HEK293 (cell line): ENCODE results near the gene CNTRL.

Experiments
- CTCF ChIA-PET: fragments of 350-600 bp; formaldehyde crosslinking; extraction: SDS; loops from one replicate; lab custom pipeline; 2021; ENCODE audit warnings: antibody characterized with exemption; lab: Yijun Ruan, JAX
- POLR2A ChIA-PET: fragments of 300-600 bp; formaldehyde crosslinking; extraction: SDS; loops from one replicate; lab custom pipeline; 2020; ENCODE audit warnings: antibody characterized with exemption, inconsistent platforms; lab: Yijun Ruan, JAX
- H3K27ac ChIP-seq: fragments of 200-500 bp; sonication (Bioruptor generic); 2 replicates; pipeline ENCODE4 v1.5.1; 2014; ENCODE audit warnings: low read depth, low read length, control low read depth, inconsistent platforms; ENCODE audit errors: extremely low read depth
- H3K36me3 ChIP-seq, 2 experiments: fragments of 200-500 bp in 1 of 2; sonication (Bioruptor generic) in 1 of 2; 1 replicate in 1 of 2; 2 replicates in 1 of 2; pipeline ENCODE4 v1.5.1; 2014 to 2017; ENCODE audit warnings: inconsistent platforms in 2 of 2, low read length in 2 of 2; ENCODE audit not compliant: control insufficient read depth in 2 of 2, insufficient read depth in 1 of 2
- H3K4me1 ChIP-seq: fragments of 200-500 bp; sonication (Bioruptor generic); 2 replicates; pipeline ENCODE4 v1.5.1; 2014; ENCODE audit warnings: mild to moderate bottlenecking, low read length, inconsistent platforms; ENCODE audit not compliant: control insufficient read depth, insufficient read depth
- H3K4me3 ChIP-seq: 2 replicates; pipeline ENCODE4 v1.5.1; 2011; ENCODE audit warnings: low read depth, mild to moderate bottlenecking, control low read depth, low read length, moderate library complexity
- H3K9me3 ChIP-seq: fragments of 200-500 bp; sonication (Bioruptor generic); 2 replicates; pipeline ENCODE4 v1.5.1; 2014; ENCODE audit warnings: low read depth, low read length, inconsistent platforms; ENCODE audit not compliant: control insufficient read depth, insufficient read depth
- BCL6B ChIP-seq: fragments of 450-650 bp; formaldehyde crosslinking; IDR thresholded peaks from 2 replicates; pipeline ENCODE4 v1.5.1; 2017; ENCODE audit warnings: missing biosample characterization, missing genetic modification characterization
- HOXD13 ChIP-seq: sonication (generic); formaldehyde crosslinking; IDR thresholded peaks from 2 replicates; pipeline ENCODE4 v1.8.0; 2022; ENCODE audit warnings: missing genetic modification reagents, borderline replicate concordance
- ZBTB21 ChIP-seq: fragments of 450-650 bp; formaldehyde crosslinking; IDR thresholded peaks from 2 replicates; pipeline ENCODE4 v1.5.1; 2017; ENCODE audit warnings: missing biosample characterization, missing genetic modification characterization
- ZNF561 ChIP-seq: fragments of 450-650 bp; IDR thresholded peaks from 2 replicates; pipeline ENCODE4 v1.5.1; 2018; ENCODE audit warnings: missing biosample characterization, missing genetic modification characterization, borderline replicate concordance
- ZSCAN30 ChIP-seq: fragments of 450-650 bp; IDR thresholded peaks from 2 replicates; pipeline ENCODE4 v1.5.1; 2018; ENCODE audit warnings: missing biosample characterization, mild to moderate bottlenecking, missing genetic modification characterization, moderate library complexity

Gene CNTRL

GRCh38 chr9:121225240-121225639, 150.5 kb downstream of the CNTRL start (continued):
- TF ChIP-seq BCL6B (tag by site-specific recombination) (no peak), ZBTB21 (tag by site-specific recombination) (no peak), ZNF561 (tag by site-specific recombination) (no peak)

- Histone ChIP-seq H3K4me3 (no peak overlapping the region), H3K9me3 (no peaks in the 10 kb centered on the region), H3K27ac (no peak overlapping the region), H3K36me3 (no peaks in the 10 kb centered on the region), H3K4me1 (peaks cover 3% of the 10 kb centered on the region; the same call in 1 of the 2 replicates)
- ChIA-PET CTCF (interaction anchor here (1.0 to 3.9 kb wide), 5 partner anchors 10 to 94 kb away, joined by 3 to 19 read pairs (median 5); no protein-coding TSS in a partner anchor), POLR2A (no interaction called here)
- TF ChIP-seq HOXD13 (CRISPR knock-in tag) (no peak), ZSCAN30 (no peak)
Measured at GRCh38 chr9:121226175-121226574, 151.4 kb downstream of the CNTRL start.
